Measurements from ENCODE around the gene PRUNE2.
"Not testable (repeated sequence)": the region's sequence is repeated elsewhere in the genome, so short reads cannot be mapped to it uniquely, and the experiment has no call there.

Gene PRUNE2, protein sequence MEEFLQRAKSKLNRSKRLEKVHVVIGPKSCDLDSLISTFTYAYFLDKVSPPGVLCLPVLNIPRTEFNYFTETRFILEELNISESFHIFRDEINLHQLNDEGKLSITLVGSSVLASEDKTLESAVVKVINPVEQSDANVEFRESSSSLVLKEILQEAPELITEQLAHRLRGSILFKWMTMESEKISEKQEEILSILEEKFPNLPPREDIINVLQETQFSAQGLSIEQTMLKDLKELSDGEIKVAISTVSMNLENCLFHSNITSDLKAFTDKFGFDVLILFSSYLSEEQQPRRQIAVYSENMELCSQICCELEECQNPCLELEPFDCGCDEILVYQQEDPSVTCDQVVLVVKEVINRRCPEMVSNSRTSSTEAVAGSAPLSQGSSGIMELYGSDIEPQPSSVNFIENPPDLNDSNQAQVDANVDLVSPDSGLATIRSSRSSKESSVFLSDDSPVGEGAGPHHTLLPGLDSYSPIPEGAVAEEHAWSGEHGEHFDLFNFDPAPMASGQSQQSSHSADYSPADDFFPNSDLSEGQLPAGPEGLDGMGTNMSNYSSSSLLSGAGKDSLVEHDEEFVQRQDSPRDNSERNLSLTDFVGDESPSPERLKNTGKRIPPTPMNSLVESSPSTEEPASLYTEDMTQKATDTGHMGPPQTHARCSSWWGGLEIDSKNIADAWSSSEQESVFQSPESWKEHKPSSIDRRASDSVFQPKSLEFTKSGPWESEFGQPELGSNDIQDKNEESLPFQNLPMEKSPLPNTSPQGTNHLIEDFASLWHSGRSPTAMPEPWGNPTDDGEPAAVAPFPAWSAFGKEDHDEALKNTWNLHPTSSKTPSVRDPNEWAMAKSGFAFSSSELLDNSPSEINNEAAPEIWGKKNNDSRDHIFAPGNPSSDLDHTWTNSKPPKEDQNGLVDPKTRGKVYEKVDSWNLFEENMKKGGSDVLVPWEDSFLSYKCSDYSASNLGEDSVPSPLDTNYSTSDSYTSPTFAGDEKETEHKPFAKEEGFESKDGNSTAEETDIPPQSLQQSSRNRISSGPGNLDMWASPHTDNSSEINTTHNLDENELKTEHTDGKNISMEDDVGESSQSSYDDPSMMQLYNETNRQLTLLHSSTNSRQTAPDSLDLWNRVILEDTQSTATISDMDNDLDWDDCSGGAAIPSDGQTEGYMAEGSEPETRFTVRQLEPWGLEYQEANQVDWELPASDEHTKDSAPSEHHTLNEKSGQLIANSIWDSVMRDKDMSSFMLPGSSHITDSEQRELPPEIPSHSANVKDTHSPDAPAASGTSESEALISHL (N-terminal part only)

DNA sequence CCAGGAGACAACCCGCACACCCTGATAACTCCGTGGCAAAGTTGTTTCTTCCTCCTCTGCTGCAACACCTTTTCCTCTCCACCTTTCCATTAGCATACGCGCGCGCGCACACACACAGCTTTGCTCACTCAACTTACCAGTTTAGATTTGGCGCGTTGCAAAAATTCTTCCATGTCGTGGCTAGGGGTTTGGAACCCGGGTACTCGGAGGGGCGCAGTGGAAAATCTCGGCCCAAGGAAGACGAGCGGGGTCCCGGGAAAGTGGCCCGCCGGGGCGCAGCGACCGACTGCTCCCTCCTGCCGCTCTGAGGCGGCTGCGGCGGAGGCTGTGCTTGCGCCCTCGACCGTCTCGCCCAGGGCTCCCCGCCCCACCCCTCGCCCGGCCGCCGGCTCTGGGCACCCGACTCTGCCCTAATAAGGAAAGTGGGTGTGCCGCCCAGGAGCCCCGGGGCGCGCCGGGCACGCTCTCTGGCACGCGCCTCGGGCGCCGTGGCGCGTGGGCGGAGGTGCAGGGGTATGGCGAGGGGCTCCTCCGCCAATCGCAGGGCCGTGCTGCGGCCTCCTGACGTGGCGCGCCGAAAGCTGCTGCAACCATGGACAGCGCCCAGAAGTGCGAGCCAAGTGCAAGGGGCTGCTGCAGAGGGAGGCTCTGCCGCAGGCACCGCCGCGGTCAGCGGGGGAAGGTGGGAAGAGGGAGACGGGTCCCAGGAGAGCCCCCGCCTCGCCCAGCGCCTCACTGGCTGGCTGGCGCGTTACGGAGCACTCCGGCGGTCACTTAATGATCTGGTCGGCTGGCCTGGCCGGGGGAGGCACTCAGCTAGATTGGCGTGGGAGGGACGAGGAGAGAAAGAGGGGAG is at the start of gene PRUNE2:
PRUNE2 (minus strand) TSS at position 324 of the 856 bp plus-strand sequence; CDS start at position 173, 151 bp downstream.
- DNase-seq (ENCODE audit: low spot score), result peak; percentile 87

DNA sequence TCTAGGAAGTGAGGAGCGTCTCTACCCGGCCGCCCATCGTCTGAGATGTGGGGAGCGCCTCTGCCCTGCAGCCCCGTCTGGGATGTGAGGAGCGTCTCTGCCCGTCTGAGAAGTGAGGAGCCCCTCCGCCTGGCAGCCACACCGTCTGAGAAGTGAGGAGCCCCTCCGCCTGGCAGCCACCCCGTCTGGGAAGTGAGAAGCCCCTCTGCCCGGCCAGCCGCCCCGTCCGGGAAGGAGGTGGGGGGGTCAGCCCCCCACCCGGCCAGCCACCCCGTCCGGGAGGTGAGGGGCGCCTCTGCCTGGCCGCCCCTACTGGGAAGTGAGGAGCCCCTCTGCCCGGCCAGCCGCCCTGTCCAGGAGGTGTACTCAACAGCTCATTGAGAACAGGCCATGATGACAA is 49.5 kb upstream of the PRUNE2 start:
- DNase-seq (ENCODE audit: low spot score), result not testable (repeated sequence)

DNA sequence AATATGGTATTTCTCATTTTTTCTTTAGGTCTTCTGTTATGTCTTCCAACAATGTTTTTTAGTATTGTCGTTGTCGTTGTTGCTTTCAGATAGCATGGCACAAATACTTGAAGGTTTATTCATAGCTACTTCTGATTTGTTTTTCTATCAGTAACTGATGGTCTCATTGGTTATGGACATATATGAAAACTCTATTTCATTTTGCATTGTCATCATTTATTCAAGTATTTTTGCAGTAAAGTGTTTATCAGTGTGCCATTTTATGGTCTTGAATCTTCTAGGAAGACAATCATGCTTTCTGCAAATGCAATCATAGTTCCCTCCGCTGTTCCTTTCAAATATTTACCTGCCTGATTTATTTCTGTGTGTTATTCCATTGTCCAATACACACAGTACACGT is 44.0 kb upstream of the PRUNE2 start:
- no peak for DNase-seq (ENCODE audit: low spot score)

- no peak for DNase-seq (ENCODE audit: low spot score)
Observed at GRCh38 chr9:76944011-76944410, 38.1 kb upstream of the PRUNE2 start.

GRCh38 chr9:76943054-76943453 is 37.1 kb upstream of the PRUNE2 start:
- no peak for DNase-seq (ENCODE audit: low spot score)

DNA sequence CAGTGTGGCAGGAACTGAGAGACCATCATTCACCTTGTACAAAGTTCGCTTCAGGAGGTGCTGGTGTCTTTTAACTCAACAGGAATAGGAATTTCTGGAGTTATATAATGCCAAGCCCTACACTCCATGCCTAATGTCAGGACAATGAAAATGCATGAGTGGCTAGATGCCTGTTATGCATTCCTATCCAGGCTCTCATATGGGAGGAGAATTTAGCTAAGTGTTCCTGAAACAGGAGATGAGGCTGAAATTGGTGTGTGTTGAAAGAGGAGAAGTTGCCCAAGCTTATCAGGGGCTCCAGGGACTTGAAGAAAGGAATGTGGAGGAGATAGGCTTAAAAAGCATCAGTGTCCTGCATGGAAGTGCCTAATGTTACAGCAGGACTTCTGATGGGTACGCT is 26.8 kb upstream of the PRUNE2 start:
- no peak for DNase-seq (ENCODE audit: low spot score)

GRCh38 chr9:76932265-76932664 is 26.4 kb upstream of the PRUNE2 start:
- no peak for DNase-seq (ENCODE audit: low spot score)

DNA sequence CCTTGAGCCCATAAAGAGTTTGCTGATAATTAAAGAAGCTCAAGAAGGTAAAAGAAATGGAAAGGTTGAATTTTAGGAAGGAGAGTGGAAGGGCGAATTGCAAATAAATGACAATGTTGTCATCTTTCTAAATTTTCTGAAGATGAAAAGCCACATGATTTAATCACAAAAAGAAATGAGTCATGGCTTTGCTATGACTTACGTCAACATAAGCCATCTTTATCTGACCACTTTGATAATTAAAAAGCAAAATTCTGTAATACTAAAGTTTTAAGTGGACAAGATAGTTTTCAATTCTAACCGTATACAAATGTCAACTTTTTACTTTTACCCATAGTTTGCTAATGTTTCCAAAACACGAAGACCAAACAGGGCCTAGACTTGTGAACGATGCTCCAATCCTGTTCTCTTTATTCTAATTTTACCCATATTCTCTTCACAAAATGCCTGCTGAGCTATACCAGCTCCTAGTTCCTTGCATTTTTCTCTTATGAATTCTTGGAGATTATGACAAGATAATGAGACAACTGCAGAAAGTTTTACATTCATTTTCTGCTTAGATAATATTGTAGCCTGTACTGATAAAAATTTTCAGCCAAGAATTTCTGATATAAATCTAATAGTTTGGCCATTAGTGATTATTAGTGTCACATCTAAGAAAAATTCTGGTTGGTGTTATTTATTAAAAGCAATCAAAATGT is 21.8 kb upstream of the PRUNE2 start:
- DNase-seq (ENCODE audit: low spot score), result no peak

DNA sequence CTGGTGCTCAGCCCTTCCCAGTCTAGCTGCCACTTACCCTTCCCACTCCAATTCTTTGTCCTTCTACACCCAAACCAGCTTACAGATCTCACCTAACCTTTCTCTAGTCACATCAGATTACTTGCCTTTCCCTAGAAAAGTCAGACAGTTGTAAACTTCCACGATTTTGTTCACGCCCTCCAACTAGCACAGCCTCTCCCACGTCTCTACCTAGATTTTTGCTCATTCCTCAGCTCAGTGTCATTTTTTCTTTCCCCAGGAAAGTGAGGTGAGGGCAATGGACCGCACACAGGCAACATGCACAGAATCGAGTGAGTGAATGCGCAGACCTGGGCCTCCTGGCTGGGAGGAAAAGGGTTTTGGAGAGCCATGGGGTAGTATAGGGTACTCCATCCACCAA is 20.9 kb upstream of the PRUNE2 start:
- DNase-seq (ENCODE audit: low spot score), result no peak

GRCh38 chr9:76926324-76926741 is 20.4 kb upstream of the PRUNE2 start:
- DNase-seq (ENCODE audit: low spot score), result no peak

GRCh38 chr9:76921165-76921564 is 15.3 kb upstream of the PRUNE2 start:
- DNase-seq (ENCODE audit: low spot score), result no peak

- no peak for DNase-seq (ENCODE audit: low spot score)
Observed at GRCh38 chr9:76917299-76917698, 11.4 kb upstream of the PRUNE2 start.

- DNase-seq (ENCODE audit: low spot score), result no peak
Observed at GRCh38 chr9:76916231-76916630, 10.3 kb upstream of the PRUNE2 start.

GRCh38 chr9:76913467-76913866 is 7.6 kb upstream of the PRUNE2 start:
- DNase-seq (ENCODE audit: low spot score), result no peak

- DNase-seq (ENCODE audit: low spot score), result peak; percentile 13
Observed at GRCh38 chr9:76912636-76913275, 6.8 kb upstream of the PRUNE2 start.

GRCh38 chr9:76911971-76912370 is 6.1 kb upstream of the PRUNE2 start:
- DNase-seq (ENCODE audit: low spot score), result no peak

DNA sequence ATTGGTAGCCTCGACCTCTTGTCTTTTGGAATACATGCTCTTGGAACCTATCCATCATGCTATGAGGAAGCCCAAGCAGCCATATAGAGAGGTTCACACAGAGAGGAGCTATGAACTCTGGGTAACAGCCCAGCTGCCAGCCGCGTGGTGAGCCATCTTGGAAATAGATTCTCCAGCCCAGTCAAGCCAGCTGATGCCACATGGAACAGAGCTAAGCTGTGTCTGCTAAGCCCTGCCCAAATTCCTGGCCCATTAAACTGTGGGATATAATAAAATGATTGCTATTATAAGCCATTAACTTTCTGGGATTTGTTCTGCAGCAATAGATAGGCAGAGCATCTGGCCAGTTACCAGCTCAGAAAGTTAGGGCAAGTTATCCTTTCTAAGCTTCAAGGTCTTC is 4.9 kb upstream of the PRUNE2 start:
- DNase-seq (ENCODE audit: low spot score), result no peak

DNA sequence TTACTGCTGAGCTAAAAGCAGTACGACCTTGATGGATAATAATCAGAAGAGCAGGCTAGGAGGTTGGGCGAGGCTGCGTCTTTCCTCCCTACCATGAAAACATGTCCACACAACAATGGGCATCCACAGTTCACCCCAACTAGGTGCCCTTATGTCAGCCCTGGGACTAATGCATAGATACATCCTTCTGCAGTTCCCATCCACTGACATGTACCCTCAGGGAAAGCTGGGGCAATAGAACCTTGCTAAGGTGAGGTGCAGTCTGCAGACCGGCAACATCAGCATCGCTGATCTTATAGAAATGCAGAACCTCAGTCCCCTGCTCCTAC is 697 bp upstream of the PRUNE2 start:
- peak; percentile 47 for DNase-seq (ENCODE audit: low spot score)

GRCh38 chr9:76904661-76905457 is 1.1 kb downstream of the PRUNE2 start:
- peak; percentile 11 for DNase-seq (ENCODE audit: low spot score)

All from SW480 (cell line).